AG04450 (cell line): ENCODE data around the gene ICAM2. TPM values are rescaled to one million over a fixed set of nuclear protein-coding genes. Genes with fewer than 3 reads are reported as not detected.

Experiments used
- CTCF ChIA-PET: fragments of 300-600, 350-600 bp; formaldehyde crosslinking; extraction: SDS; loops from one replicate; lab custom pipeline; 2022; ENCODE audit warnings: antibody characterized with exemption, inconsistent platforms; lab: Charles Lee
- POLR2A ChIA-PET: fragments of 350-600 bp; formaldehyde crosslinking; extraction: SDS; loops from one replicate; lab custom pipeline; 2021; ENCODE audit warnings: antibody characterized with exemption, inconsistent platforms; lab: Yijun Ruan, JAX
- DNase-seq: peaks from one replicate; pipeline ENCODE4 v3.0.0-alpha.2; 2011; ENCODE audit warnings: low read depth, low spot score
- H3K27ac ChIP-seq: one replicate; pipeline ENCODE4 v1.5.1; 2012; ENCODE audit warnings: low read depth, low read length, control low read depth
- H3K27me3 ChIP-seq: one replicate; pipeline ENCODE4 v1.6.0; 2012; ENCODE audit warnings: low read length; ENCODE audit not compliant: control insufficient read depth, insufficient read depth
- H3K4me3 ChIP-seq: 2 replicates; pipeline ENCODE4 v1.5.1; 2011; ENCODE audit warnings: mild to moderate bottlenecking, low read depth, low read length, control low read depth
- H3K9me3 ChIP-seq: 2 replicates; pipeline ENCODE4 v1.5.1; 2012; ENCODE audit warnings: low read length; ENCODE audit not compliant: control insufficient read depth, insufficient read depth
- polyA plus RNA-seq: library from polyadenylated mRNA; depleted of rRNA; stranded (reverse); fragments of >200 nt; gene quantifications from 2 replicates; pipeline ENCODE4 v1.2.3, GENCODE V29; 2011
- TF ChIP-seq, protein P1 (sequence below): IDR thresholded peaks from 2 replicates; pipeline ENCODE4 v1.5.1; 2011; ENCODE audit warnings: low read depth, low read length, control low read depth, inconsistent platforms

Gene ICAM2
- polyA plus RNA-seq, 1 experiment, result 0.16 TPM

DNA sequence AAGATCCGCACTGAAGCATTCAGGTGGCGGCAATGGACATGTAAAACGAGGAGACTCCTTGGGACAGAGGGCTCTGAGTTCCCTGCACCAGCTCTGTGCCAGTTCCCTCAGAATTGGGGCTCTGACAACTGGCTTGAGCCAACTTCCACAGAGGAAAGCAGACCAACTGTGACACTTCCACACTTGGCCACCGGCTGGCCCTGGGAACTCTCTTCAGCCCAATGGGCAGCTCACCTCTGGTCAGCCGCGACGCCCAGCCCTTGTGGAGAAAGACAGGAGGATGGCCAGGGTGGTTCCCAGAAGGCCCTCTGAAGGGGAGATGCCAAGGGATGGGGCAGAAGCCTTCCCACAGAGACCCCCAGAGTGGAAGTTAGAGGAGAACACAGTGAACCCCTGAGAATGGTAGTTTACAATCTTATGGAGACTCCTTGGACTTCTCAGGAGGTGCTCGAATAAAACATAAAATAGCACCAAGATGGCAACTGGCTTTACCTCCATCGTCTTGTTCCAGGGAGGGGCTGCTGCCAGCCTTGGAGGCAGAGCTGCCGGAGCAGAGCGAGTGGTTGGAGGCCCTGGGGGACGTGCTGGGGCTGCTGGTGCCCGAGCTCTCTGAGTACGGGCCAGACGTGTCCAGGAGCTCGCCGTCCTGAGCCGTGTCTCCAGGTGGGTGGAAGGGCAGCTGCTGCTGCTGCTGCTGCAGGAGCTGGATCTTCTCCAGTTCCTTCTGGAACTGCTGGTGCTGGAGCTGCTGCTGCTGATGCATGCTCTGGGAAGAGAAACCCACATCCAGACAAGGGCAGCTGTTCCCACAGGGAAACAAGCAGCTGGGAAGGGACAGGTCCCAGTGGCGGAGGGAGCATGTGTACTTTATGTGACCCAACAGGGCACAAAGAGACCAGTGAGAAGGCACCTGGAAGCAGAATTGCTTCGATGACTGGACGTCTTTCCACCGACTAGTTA is 35.0 kb upstream of the ICAM2 start:
- no peak for DNase-seq
- Histone ChIP-seq H3K4me3 (no peak overlapping the region), H3K27ac (no peak overlapping the region), H3K9me3 (no peaks in the 10 kb centered on the region), H3K27me3 (no peaks in the 10 kb centered on the region)
- CTCF ChIA-PET, result interaction anchor here (0.5 to 2.2 kb wide), 3 partner anchors 8 to 78 kb away, joined by 3 to 15 read pairs (median 3); no protein-coding TSS in a partner anchor
- TF ChIP-seq, protein P1, sequence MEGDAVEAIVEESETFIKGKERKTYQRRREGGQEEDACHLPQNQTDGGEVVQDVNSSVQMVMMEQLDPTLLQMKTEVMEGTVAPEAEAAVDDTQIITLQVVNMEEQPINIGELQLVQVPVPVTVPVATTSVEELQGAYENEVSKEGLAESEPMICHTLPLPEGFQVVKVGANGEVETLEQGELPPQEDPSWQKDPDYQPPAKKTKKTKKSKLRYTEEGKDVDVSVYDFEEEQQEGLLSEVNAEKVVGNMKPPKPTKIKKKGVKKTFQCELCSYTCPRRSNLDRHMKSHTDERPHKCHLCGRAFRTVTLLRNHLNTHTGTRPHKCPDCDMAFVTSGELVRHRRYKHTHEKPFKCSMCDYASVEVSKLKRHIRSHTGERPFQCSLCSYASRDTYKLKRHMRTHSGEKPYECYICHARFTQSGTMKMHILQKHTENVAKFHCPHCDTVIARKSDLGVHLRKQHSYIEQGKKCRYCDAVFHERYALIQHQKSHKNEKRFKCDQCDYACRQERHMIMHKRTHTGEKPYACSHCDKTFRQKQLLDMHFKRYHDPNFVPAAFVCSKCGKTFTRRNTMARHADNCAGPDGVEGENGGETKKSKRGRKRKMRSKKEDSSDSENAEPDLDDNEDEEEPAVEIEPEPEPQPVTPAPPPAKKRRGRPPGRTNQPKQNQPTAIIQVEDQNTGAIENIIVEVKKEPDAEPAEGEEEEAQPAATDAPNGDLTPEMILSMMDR, result no peak
- POLR2A ChIA-PET, result no interaction called here

DNA sequence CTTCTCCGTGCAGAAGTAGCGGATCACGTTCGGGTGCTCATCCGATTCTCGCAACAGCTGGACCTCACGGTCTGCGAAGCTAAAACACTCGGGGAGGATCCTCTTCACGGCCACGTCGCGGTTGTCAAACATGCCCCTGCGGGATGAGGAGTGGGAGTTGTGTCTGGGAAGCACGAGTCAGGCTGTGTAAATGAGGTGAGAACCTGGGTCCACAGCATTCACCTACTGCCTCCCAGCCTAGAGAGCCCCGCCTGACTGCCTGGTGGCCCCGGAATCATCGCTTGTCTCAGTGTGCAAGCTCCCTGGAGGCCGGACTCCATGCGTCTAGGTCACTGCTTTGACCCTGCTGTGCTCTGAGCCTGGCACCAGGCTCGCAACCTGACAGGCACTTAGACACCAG is 33.9 kb upstream of the ICAM2 start:
- Histone ChIP-seq H3K9me3 (no peaks in the 10 kb centered on the region), H3K27ac (no peak overlapping the region), H3K4me3 (no peak overlapping the region), H3K27me3 (no peaks in the 10 kb centered on the region)
- TF ChIP-seq, protein P1, result no peak
- POLR2A ChIA-PET, result no interaction called here
- no peak for DNase-seq
- CTCF ChIA-PET, result interaction anchor here (1.6 kb wide), 1 partner anchor 80 kb away, joined by 10 read pairs; no protein-coding TSS in a partner anchor

GRCh38 chr17:64053101-64053500 is 32.7 kb upstream of the ICAM2 start:
- ChIA-PET CTCF (interaction anchor here (1.5 to 1.6 kb wide), 2 partner anchors 24 to 81 kb away, joined by 5 to 10 read pairs; no protein-coding TSS in a partner anchor), POLR2A (no interaction called here)

GRCh38 chr17:64051153-64051552 is 30.7 kb upstream of the ICAM2 start:
- no peaks in the 10 kb centered on the region for H3K27me3 ChIP-seq
- CTCF ChIA-PET, result interaction anchor here (1.7 kb wide), 1 partner anchor 83 kb away, joined by 7 read pairs; no protein-coding TSS in a partner anchor
- DNase-seq, result no peak
- H3K9me3 ChIP-seq, result no peaks in the 10 kb centered on the region
- no peak overlapping the region for H3K4me3 ChIP-seq
- POLR2A ChIA-PET, result no interaction called here
- H3K27ac ChIP-seq, result no peak overlapping the region
- TF ChIP-seq, protein P1, result no peak

More at GRCh38 chr17:64053101-64053500, 32.7 kb upstream of the ICAM2 start:
- TF ChIP-seq, protein P1, result no peak
- no peaks in the 10 kb centered on the region for H3K9me3 ChIP-seq
- DNase-seq, result no peak
- no peak overlapping the region for H3K27ac ChIP-seq
- no peak overlapping the region for H3K4me3 ChIP-seq
- no peaks in the 10 kb centered on the region for H3K27me3 ChIP-seq

- Histone ChIP-seq H3K27ac (no peak overlapping the region), H3K9me3 (no peaks in the 10 kb centered on the region; the same call in 1 of the 2 replicates), H3K4me3 (no peak overlapping the region), H3K27me3 (no peaks in the 10 kb centered on the region)
- no peak for DNase-seq
- ChIA-PET POLR2A (no interaction called here), CTCF (interaction anchor here (2.5 to 3.6 kb wide), 2 partner anchors 20 to 85 kb away, joined by 11 to 18 read pairs; no protein-coding TSS in a partner anchor)
- TF ChIP-seq, protein P1, result no peak
Measured at GRCh38 chr17:64048805-64049204, 28.4 kb upstream of the ICAM2 start.
